Measurements from ENCODE around the gene ARHGAP15. TPM values are rescaled to one million over a fixed set of nuclear protein-coding genes. Genes with fewer than 3 reads are reported as not detected.

ARHGAP15 gene
- total and polyA plus RNA-seq, 9 donors = 1.5 to 10.0 (median 2.6) TPM

- no peaks in the 10 kb centered on the region for H3K27me3 ChIP-seq
- H3K27ac ChIP-seq = no peak overlapping the region
- DNase-seq = no peak
- no peak for TF ChIP-seq CTCF (IDR thresholded peaks at IDR 0.05)
- no peak for TF ChIP-seq POLR2A (IDR thresholded peaks at IDR 0.05)
- TF ChIP-seq EP300 (IDR thresholded peaks at IDR 0.05) = no peak
- WGBS, 3 donors = 97 to 98% (median 98%) methylated on average over 3 of the region's 3 CpGs
- intact Hi-C loops (cut with DNase I) = no loop called here
- no peak overlapping the region for H3K4me3 ChIP-seq
- H3K36me3 ChIP-seq = no peaks in the 10 kb centered on the region
- no peaks in the 10 kb centered on the region for H3K4me1 ChIP-seq (ENCODE audit: insufficient read depth)
- H3K9me3 ChIP-seq = no peaks in the 10 kb centered on the region
Measured at GRCh38 chr2:143117225-143117624, 12.0 kb upstream of the ARHGAP15 start.

GRCh38 chr2:143121079-143121478 is 8.1 kb upstream of the ARHGAP15 start:
- WGBS, 3 donors = 52 to 56% (median 55%) methylated on average over 1 of the region's 1 CpG
- Histone ChIP-seq H3K27me3 (no peaks in the 10 kb centered on the region), H3K27ac (no peak overlapping the region), H3K4me1 (ENCODE audit: insufficient read depth) (no peaks in the 10 kb centered on the region), H3K9me3 (no peaks in the 10 kb centered on the region), H3K36me3 (no peaks in the 10 kb centered on the region), H3K4me3 (no peak overlapping the region)
- no peak for DNase-seq
- TF ChIP-seq POLR2A (IDR thresholded peaks at IDR 0.05) (no peak), CTCF (IDR thresholded peaks at IDR 0.05) (no peak), EP300 (IDR thresholded peaks at IDR 0.05) (no peak)
- intact Hi-C loops (cut with DNase I) = no loop called here

- no peaks in the 10 kb centered on the region for H3K27me3 ChIP-seq
- H3K27ac ChIP-seq = no peak overlapping the region
- intact Hi-C loops (cut with DNase I) = no loop called here
- no peak for TF ChIP-seq CTCF (IDR thresholded peaks at IDR 0.05)
- no peak for TF ChIP-seq POLR2A (IDR thresholded peaks at IDR 0.05)
- TF ChIP-seq EP300 (IDR thresholded peaks at IDR 0.05) = no peak
- no peaks in the 10 kb centered on the region for H3K4me1 ChIP-seq (ENCODE audit: insufficient read depth)
- H3K9me3 ChIP-seq = no peaks in the 10 kb centered on the region
- H3K36me3 ChIP-seq = no peaks in the 10 kb centered on the region
- no peak for DNase-seq
- H3K4me3 ChIP-seq = no peak overlapping the region
- 88 to 96% (median 94%) methylated on average over 2 of the region's 2 CpGs for WGBS, 3 donors
Measured at GRCh38 chr2:143121957-143122356, 7.3 kb upstream of the ARHGAP15 start.

GRCh38 chr2:143123911-143124310 is 5.3 kb upstream of the ARHGAP15 start:
- Histone ChIP-seq H3K4me1 (ENCODE audit: insufficient read depth) (no peaks in the 10 kb centered on the region), H3K27ac (no peak overlapping the region), H3K36me3 (no peaks in the 10 kb centered on the region), H3K4me3 (no peak overlapping the region), H3K27me3 (no peaks in the 10 kb centered on the region), H3K9me3 (no peaks in the 10 kb centered on the region)
- intact Hi-C loops (cut with DNase I) = no loop called here
- TF ChIP-seq POLR2A (IDR thresholded peaks at IDR 0.05) = no peak
- no peak for TF ChIP-seq EP300 (IDR thresholded peaks at IDR 0.05)
- TF ChIP-seq CTCF (IDR thresholded peaks at IDR 0.05) = no peak
- 45 to 51% (median 45%) methylated on average over 4 of the region's 4 CpGs for WGBS, 3 donors
- no peak for DNase-seq

- H3K4me1 ChIP-seq (ENCODE audit: insufficient read depth) = no peaks in the 10 kb centered on the region
- TF ChIP-seq CTCF (IDR thresholded peaks at IDR 0.05) (no peak), EP300 (IDR thresholded peaks at IDR 0.05) (no peak)
Measured at GRCh38 chr2:143124445-143124844, 4.8 kb upstream of the ARHGAP15 start.

More at GRCh38 chr2:143124445-143124844, 4.8 kb upstream of the ARHGAP15 start:
- Histone ChIP-seq H3K27ac (no peak overlapping the region), H3K36me3 (no peaks in the 10 kb centered on the region), H3K9me3 (no peaks in the 10 kb centered on the region), H3K27me3 (no peaks in the 10 kb centered on the region), H3K4me3 (no peak overlapping the region)
- intact Hi-C loops (cut with DNase I) = no loop called here
- DNase-seq = no peak
- WGBS, 3 donors = 79 to 88% (median 87%) methylated on average over 2 of the region's 2 CpGs
